ENCODE data around the gene E2F6. TPM values are rescaled to one million over a fixed set of nuclear protein-coding genes. Genes with fewer than 3 reads are reported as not detected.

Gene E2F6
- total and polyA plus RNA-seq, 2 of the 13 experiments (the other 11 are each of a cell fraction or from before 2014, with no cell fraction given) = 27.3 to 36.0 TPM

GRCh38 chr2:11502740-11503292 lies 36.9 kb upstream of the E2F6 start (continued):
- TF ChIP-seq CREB1 (IDR thresholded peaks at IDR 0.05) = peak; percentile 89
- peak; percentile 92 for TF ChIP-seq CREB1 (CRISPR knock-in tag; IDR thresholded peaks at IDR 0.05)
- peak; percentile 70; the same call in 1 of the 2 replicates for TF ChIP-seq GTF3A (CRISPR knock-in tag; conservative IDR thresholded peaks at IDR 0.05)
- TF ChIP-seq RXRB (CRISPR knock-in tag; IDR thresholded peaks at IDR 0.05; ENCODE audit: borderline replicate concordance) = peak; percentile 72
- TF ChIP-seq ZBTB21 (CRISPR knock-in tag; IDR thresholded peaks at IDR 0.05) = peak; percentile 98
- peak; percentile 63; the same call in 1 of the 2 replicates for TF ChIP-seq CEBPB (IDR thresholded peaks at IDR 0.05; ENCODE audit: borderline replicate concordance, low read depth, low read length)
- TF ChIP-seq RFX5 (IDR thresholded peaks at IDR 0.05; ENCODE audit: low read depth, low read length) = peak; percentile 46; the same call in 1 of the 2 replicates
- no peak for TF ChIP-seq ZNF10 (CRISPR knock-in tag; IDR thresholded peaks at IDR 0.05; ENCODE audit: borderline replicate concordance, low read depth)
- peak; percentile 62 for TF ChIP-seq SALL1 (CRISPR knock-in tag; IDR thresholded peaks at IDR 0.05)
- 0 out of 2 replicates have a peak, but pooled peaks have one; percentile 61 for TF ChIP-seq DMTF1 (CRISPR knock-in tag; IDR thresholded peaks at IDR 0.05)
- peak; percentile 72 for TF ChIP-seq MED1 (CRISPR knock-in tag; IDR thresholded peaks at IDR 0.05)
- no peak for TF ChIP-seq MTF2 (CRISPR knock-in tag; IDR thresholded peaks at IDR 0.05; ENCODE audit: borderline replicate concordance)
- TF ChIP-seq POGK (CRISPR knock-in tag; conservative IDR thresholded peaks at IDR 0.05) = 0 out of 2 replicates have a peak, but pooled peaks have one; percentile 32
- TF ChIP-seq RERE (CRISPR knock-in tag; IDR thresholded peaks at IDR 0.05; ENCODE audit: low read depth) = no peak
- TF ChIP-seq ZNF782 (CRISPR knock-in tag; IDR thresholded peaks at IDR 0.05; ENCODE audit: borderline replicate concordance) = peak; percentile 74; the same call in 1 of the 2 replicates
- TF ChIP-seq ATF7-NPFF (CRISPR knock-in tag; IDR thresholded peaks at IDR 0.05; ENCODE audit: low read depth) = no peak
- no peak for TF ChIP-seq ETV6 (CRISPR knock-in tag; conservative IDR thresholded peaks at IDR 0.05)
- TF ChIP-seq ZNF788 (CRISPR knock-in tag; IDR thresholded peaks at IDR 0.05; ENCODE audit: borderline replicate concordance) = peak; percentile 49; the same call in 1 of the 2 replicates

Measured in HepG2 (cell line).